ENCODE results near the gene HPS1.

The HPS1 gene

DNA sequence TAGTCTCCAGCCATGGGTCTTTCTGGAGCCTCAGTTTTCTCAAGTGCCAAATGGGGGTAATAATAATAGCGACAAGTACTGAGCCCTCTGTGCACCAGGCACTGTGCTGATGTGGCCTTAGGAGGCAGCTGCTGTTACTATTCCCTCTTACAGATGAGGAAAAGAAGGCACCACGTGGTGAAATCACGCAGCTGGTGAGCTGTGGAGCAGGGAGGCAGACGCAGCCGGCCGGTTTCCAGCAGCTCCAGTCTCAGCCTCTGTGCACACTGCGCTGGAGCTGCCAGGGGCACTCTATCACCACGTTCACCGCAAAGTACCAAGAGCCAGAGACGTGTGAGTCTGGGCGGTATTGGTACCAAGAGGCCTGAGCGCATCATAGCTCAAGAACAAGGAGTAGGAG is 41.3 kb downstream of the HPS1 start:
- Histone ChIP-seq H3K4me2 (no peak overlapping the region), H3K79me2 (ENCODE audit: insufficient read depth, low read depth) (no peaks in the 10 kb centered on the region), H3K27ac (no peak overlapping the region), H4K20me1 (ENCODE audit: insufficient read depth) (no peaks in the 10 kb centered on the region), H3K4me3 (IDR thresholded peaks at IDR 0.05; ENCODE audit: insufficient read depth, low read depth, low read length) (no peak overlapping the region), H3K27me3 (ENCODE audit: insufficient read depth, low read depth) (no peaks in the 10 kb centered on the region), H3K4me1 (ENCODE audit: low read depth, poor library complexity, severe bottlenecking) (peaks cover 11% of the 10 kb centered on the region), H2AFZ (ENCODE audit: low read depth) (no peak overlapping the region), H3K36me3 (ENCODE audit: insufficient read depth) (no peaks in the 10 kb centered on the region), H3K9ac (no peak overlapping the region)
- TF ChIP-seq, protein P1, sequence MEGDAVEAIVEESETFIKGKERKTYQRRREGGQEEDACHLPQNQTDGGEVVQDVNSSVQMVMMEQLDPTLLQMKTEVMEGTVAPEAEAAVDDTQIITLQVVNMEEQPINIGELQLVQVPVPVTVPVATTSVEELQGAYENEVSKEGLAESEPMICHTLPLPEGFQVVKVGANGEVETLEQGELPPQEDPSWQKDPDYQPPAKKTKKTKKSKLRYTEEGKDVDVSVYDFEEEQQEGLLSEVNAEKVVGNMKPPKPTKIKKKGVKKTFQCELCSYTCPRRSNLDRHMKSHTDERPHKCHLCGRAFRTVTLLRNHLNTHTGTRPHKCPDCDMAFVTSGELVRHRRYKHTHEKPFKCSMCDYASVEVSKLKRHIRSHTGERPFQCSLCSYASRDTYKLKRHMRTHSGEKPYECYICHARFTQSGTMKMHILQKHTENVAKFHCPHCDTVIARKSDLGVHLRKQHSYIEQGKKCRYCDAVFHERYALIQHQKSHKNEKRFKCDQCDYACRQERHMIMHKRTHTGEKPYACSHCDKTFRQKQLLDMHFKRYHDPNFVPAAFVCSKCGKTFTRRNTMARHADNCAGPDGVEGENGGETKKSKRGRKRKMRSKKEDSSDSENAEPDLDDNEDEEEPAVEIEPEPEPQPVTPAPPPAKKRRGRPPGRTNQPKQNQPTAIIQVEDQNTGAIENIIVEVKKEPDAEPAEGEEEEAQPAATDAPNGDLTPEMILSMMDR (conservative IDR thresholded peaks at IDR 0.05; ENCODE audit: low read depth, low read length) = no peak

DNA sequence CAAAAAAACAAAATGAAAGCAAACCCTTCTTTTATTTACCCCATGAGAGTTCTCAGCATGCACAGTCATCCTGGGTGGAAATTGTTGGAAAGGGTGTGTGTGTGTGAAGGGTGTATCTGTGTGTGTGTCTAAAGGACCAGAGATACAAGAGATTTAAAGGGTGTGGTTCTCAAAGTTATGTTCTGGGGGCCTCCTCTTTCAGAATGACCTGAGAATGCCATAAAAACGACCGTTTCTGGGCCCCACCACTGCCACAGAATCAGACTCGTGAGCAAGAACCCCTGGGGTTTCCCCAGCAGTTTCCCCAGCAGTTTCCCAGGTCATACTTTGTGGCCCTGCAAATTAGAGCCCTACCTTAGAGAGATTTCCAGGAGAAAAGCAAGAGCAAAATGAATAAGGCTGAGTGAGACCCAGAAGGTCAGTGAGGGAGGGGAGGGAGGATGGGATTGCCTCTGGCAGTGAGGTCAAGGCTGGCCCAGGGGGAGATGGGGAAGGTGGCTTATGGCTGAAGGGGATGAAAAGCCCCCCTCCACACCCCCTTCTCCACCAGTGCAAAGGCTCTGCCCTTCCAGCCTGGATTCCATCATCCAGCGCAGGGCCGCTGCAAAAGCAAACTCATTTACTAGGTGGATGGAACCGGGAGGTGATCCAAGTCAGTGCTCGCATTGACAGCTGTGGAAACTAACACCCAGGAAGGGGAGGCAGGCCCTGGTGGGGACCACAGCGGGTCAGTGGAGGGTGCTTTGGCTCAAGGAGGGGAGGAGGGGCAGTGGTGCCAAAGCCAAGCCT is 42.0 kb downstream of the HPS1 start:
- Histone ChIP-seq H2AFZ (ENCODE audit: low read depth) (no peak overlapping the region), H4K20me1 (ENCODE audit: insufficient read depth) (no peaks in the 10 kb centered on the region), H3K4me2 (peak overlapping the region; percentile 29; the same call in 1 of the 2 replicates), H3K4me3 (IDR thresholded peaks at IDR 0.05; ENCODE audit: insufficient read depth, low read depth, low read length) (no peak overlapping the region), H3K4me1 (ENCODE audit: low read depth, poor library complexity, severe bottlenecking) (peaks cover 11% of the 10 kb centered on the region), H3K36me3 (ENCODE audit: insufficient read depth) (no peaks in the 10 kb centered on the region), H3K9ac (no peak overlapping the region), H3K79me2 (ENCODE audit: insufficient read depth, low read depth) (no peaks in the 10 kb centered on the region), H3K27ac (no peak overlapping the region), H3K27me3 (ENCODE audit: insufficient read depth, low read depth) (no peaks in the 10 kb centered on the region)
- TF ChIP-seq, protein P1 (conservative IDR thresholded peaks at IDR 0.05; ENCODE audit: low read depth, low read length) = no peak

DNA sequence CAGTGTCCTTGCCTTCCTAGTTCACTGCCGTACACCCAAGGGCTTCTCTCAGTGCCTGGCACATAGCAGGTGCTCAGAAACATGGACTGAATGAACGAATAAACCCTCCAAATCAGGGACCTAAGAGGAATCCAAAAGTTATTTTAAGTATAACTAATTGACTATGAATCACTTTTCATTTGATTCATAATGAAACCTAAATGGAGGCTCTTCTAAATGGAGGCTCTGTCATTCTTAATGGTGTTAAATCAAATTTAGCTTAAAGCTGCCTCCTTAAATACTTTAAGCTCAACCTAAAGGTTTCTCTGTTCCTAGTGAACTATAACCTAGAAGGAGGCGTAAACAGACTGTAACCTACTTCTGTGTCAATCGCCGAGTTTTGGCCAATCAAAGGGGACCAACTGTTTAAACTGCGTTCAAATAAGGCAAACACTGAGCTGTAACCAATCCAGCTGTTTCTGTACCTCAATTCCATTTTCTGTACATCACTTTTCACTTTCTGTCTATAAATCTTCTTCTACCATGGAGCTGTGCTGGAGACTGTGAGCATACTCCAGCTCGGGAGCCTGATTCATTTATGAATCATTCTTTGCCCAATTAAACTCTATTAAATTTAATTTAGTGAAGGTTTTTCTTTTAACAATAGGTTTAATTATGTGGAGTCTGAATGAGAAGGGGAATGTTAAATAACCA is 42.8 kb downstream of the HPS1 start:
- no peak overlapping the region for H3K9ac ChIP-seq

DNA sequence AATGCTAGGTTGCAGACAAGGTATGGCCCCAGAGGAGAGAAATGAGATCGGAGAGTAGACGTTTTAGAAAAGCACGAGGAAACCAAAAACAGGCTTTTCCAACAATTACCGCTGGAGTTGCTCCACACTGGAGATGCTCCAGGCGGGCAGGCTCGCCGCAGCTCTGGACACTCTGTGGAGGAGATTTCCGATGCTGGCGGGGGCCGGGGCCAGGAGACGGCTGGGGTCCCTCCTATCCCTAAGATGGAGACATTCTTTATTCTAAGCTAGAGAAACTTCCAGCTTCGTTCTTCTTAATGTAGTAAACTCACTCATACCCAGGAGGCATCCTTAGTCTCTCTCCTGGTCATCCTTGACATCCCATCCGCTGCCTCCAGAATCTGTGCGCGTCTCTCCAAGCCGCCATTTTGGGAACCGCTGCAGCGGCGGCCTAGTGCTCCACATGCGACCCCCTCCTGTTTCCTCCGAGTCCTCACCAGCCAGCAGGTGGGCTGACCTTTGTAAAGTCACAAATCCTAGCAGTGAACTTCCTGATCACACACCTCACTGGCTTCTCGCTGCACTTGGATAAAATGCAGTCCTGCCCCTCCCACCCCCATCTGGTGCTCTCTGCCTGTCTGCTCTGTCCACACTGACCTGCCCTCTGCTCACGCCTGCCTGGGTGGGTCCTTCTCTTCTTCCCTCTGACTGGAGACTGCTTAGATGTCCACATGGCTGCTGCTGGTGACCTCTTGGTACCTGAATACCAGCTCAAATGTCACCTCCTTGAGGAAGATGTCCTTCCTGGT is 43.6 kb downstream of the HPS1 start:
- Histone ChIP-seq H3K79me2 (ENCODE audit: insufficient read depth, low read depth) (no peaks in the 10 kb centered on the region), H3K4me1 (ENCODE audit: low read depth, poor library complexity, severe bottlenecking) (peaks cover 11% of the 10 kb centered on the region), H3K27me3 (ENCODE audit: insufficient read depth, low read depth) (no peaks in the 10 kb centered on the region), H3K36me3 (ENCODE audit: insufficient read depth) (no peaks in the 10 kb centered on the region), H3K4me2 (no peak overlapping the region), H4K20me1 (ENCODE audit: insufficient read depth) (no peaks in the 10 kb centered on the region), H2AFZ (ENCODE audit: low read depth) (no peak overlapping the region), H3K9ac (no peak overlapping the region), H3K27ac (no peak overlapping the region), H3K4me3 (IDR thresholded peaks at IDR 0.05; ENCODE audit: insufficient read depth, low read depth, low read length) (no peak overlapping the region)
- TF ChIP-seq, protein P1 (conservative IDR thresholded peaks at IDR 0.05; ENCODE audit: low read depth, low read length) = no peak

More for the DNA sequence above, 42.8 kb downstream of the HPS1 start:
- peak overlapping the region; percentile 29; the same call in 1 of the 2 replicates for H3K4me2 ChIP-seq
- no peak overlapping the region for H3K27ac ChIP-seq
- no peaks in the 10 kb centered on the region for H3K27me3 ChIP-seq (ENCODE audit: insufficient read depth, low read depth)
- H4K20me1 ChIP-seq (ENCODE audit: insufficient read depth) = no peaks in the 10 kb centered on the region
- H3K4me3 ChIP-seq (IDR thresholded peaks at IDR 0.05; ENCODE audit: insufficient read depth, low read depth, low read length) = no peak overlapping the region
- peaks cover 11% of the 10 kb centered on the region for H3K4me1 ChIP-seq (ENCODE audit: low read depth, poor library complexity, severe bottlenecking)
- no peaks in the 10 kb centered on the region for H3K79me2 ChIP-seq (ENCODE audit: insufficient read depth, low read depth)
- TF ChIP-seq, protein P1 (conservative IDR thresholded peaks at IDR 0.05; ENCODE audit: low read depth, low read length) = no peak
- no peaks in the 10 kb centered on the region for H3K36me3 ChIP-seq (ENCODE audit: insufficient read depth)
- no peak overlapping the region for H2AFZ ChIP-seq (ENCODE audit: low read depth)
